Fibroblast of lung (primary cell): ENCODE results near the gene MYL10. TPM values are rescaled to one million over a fixed set of nuclear protein-coding genes. Genes with fewer than 3 reads are reported as not detected.
"Not testable (repeated sequence)": the region's sequence is repeated elsewhere in the genome, so short reads cannot be mapped to it uniquely, and the experiment has no call there.

ENCODE experiments used
- DNase-seq, 2 donors: peaks; one replicate each; pipeline versions ENCODE4 v3.0.0 to v3.0.0-alpha.2; 2010; ENCODE audit warnings: low read depth in 2 of 2
- H2AFZ ChIP-seq: 2 replicates; pipeline ENCODE4 v1.5.1; 2012; ENCODE audit warnings: low read length, control low read depth, inconsistent platforms
- H3K27ac ChIP-seq: 2 replicates; pipeline ENCODE4 v1.5.1; 2011; ENCODE audit warnings: low read length, control low read depth; ENCODE audit not compliant: insufficient read depth
- H3K27me3 ChIP-seq: 2 replicates; pipeline ENCODE4 v1.5.1; 2011; ENCODE audit warnings: mild to moderate bottlenecking, low read length; ENCODE audit not compliant: control insufficient read depth, insufficient read depth
- H3K36me3 ChIP-seq: 2 replicates; pipeline ENCODE4 v1.5.1; 2011; ENCODE audit warnings: low read length; ENCODE audit not compliant: control insufficient read depth, insufficient read depth
- H3K4me1 ChIP-seq: 2 replicates; pipeline ENCODE4 v1.5.1; 2011; ENCODE audit warnings: low read length; ENCODE audit not compliant: control insufficient read depth, insufficient read depth; ENCODE audit errors: extremely low read depth
- H3K4me2 ChIP-seq: 2 replicates; pipeline ENCODE4 v1.5.1; 2011; ENCODE audit warnings: low read length, control low read depth; ENCODE audit not compliant: insufficient read depth; ENCODE audit errors: extremely low read depth
- H3K4me3 ChIP-seq, 4 experiments: fragments of 200-600 bp in 1 of 4; sonication (generic) in 1 of 4; replicated peaks in 1 of 4; 2 replicates each; pipeline ENCODE4 v1.5.1; 2011 to 2016; ENCODE audit warnings: low read length in 4 of 4, low read depth in 3 of 4, mild to moderate bottlenecking in 3 of 4, control low read depth in 2 of 4, inconsistent platforms in 1 of 4, mixed read lengths in 1 of 4; ENCODE audit not compliant: insufficient read depth in 1 of 4; ENCODE audit errors: control extremely low read depth in 1 of 4
- H3K79me2 ChIP-seq: 2 replicates; pipeline ENCODE4 v1.5.1; 2012; ENCODE audit warnings: mild to moderate bottlenecking, low read length, inconsistent platforms; ENCODE audit not compliant: control insufficient read depth, insufficient read depth
- H3K9ac ChIP-seq: 2 replicates; pipeline ENCODE4 v1.5.1; 2011; ENCODE audit warnings: mild to moderate bottlenecking, low read length, control low read depth; ENCODE audit not compliant: insufficient read depth
- H3K9me3 ChIP-seq: 2 replicates; pipeline ENCODE4 v1.5.1; 2012; ENCODE audit warnings: low read depth, low read length; ENCODE audit not compliant: control insufficient read depth, insufficient read depth
- H4K20me1 ChIP-seq: 2 replicates; pipeline ENCODE4 v1.5.1; 2011; ENCODE audit warnings: low read length; ENCODE audit not compliant: control insufficient read depth, insufficient read depth; ENCODE audit errors: extremely low read depth
- CTCF ChIP-seq, 2 donors: IDR thresholded peaks in 1 of 2; conservative IDR thresholded peaks in 1 of 2; 1 replicate in 1 of 2; 2 replicates in 1 of 2; pipeline ENCODE4 v1.5.1; 2011 to 2012; ENCODE audit warnings: low read length in 2 of 2, control low read depth in 1 of 2, inconsistent platforms in 1 of 2, low read depth in 1 of 2, mild to moderate bottlenecking in 1 of 2
- EZH2 ChIP-seq: IDR thresholded peaks from 2 replicates; pipeline ENCODE4 v1.5.1; 2012; ENCODE audit warnings: low read length, control low read depth, mild to moderate bottlenecking; ENCODE audit errors: missing control alignments
- polyA plus RNA-seq, 2 donors: library from polyadenylated mRNA; depleted of rRNA in 1 of 2; stranded (reverse) in 1 of 2; unstranded in 1 of 2; fragments of >200 nt; gene quantifications; 2 replicates each; pipeline ENCODE4 v1.2.1, GENCODE V29; 2011 to 2012; ENCODE audit warnings: missing spikeins in 1 of 2
- total RNA-seq: library from RNA; depleted of rRNA; stranded (reverse); fragments of >200 nt; gene quantifications from 2 replicates; pipeline ENCODE4 v1.2.1, GENCODE V29; 2014

The MYL10 gene
- total and polyA plus RNA-seq, 2 donors (not counting 1 experiment from before 2014, with no cell fraction given): not detected

- TF ChIP-seq CTCF (conservative IDR thresholded peaks at IDR 0.05 in 1 of 2, IDR thresholded peaks at IDR 0.05 in 1 of 2; ENCODE audit: low read depth in 1 of 2, low read length in 2 of 2): no peak
- no peak for DNase-seq
- no peak overlapping the region for H2AFZ ChIP-seq
Measured at GRCh38 chr7:101645951-101646350, 16.9 kb upstream of the MYL10 start.

GRCh38 chr7:101644879-101645278, 15.8 kb upstream of the MYL10 start:
- Histone ChIP-seq H3K27ac (no peak overlapping the region), H3K4me2 (no peak overlapping the region), H3K27me3 (no peaks in the 10 kb centered on the region), H4K20me1 (no peaks in the 10 kb centered on the region), H3K4me1 (no peaks in the 10 kb centered on the region), H3K9ac (no peak overlapping the region), H3K36me3 (no peaks in the 10 kb centered on the region), H3K9me3 (no peaks in the 10 kb centered on the region), H3K79me2 (no peaks in the 10 kb centered on the region), H2AFZ (no peak overlapping the region), H3K4me3 (no peak overlapping the region)
- TF ChIP-seq CTCF (conservative IDR thresholded peaks at IDR 0.05 in 1 of 2, IDR thresholded peaks at IDR 0.05 in 1 of 2; ENCODE audit: low read depth in 1 of 2, low read length in 2 of 2): no peak
- TF ChIP-seq EZH2: no peak
- DNase-seq: no peak

More at GRCh38 chr7:101645951-101646350, 16.9 kb upstream of the MYL10 start:
- Histone ChIP-seq H3K9ac (no peak overlapping the region), H3K4me3 (no peak overlapping the region), H3K4me2 (no peak overlapping the region), H3K9me3 (no peaks in the 10 kb centered on the region), H3K27me3 (no peaks in the 10 kb centered on the region), H4K20me1 (no peaks in the 10 kb centered on the region), H3K4me1 (no peaks in the 10 kb centered on the region), H3K36me3 (no peaks in the 10 kb centered on the region), H3K27ac (no peak overlapping the region), H3K79me2 (no peaks in the 10 kb centered on the region)

- H3K79me2 ChIP-seq, H3K9me3 ChIP-seq, H3K27me3 ChIP-seq, H3K4me3 ChIP-seq, H3K36me3 ChIP-seq, H4K20me1 ChIP-seq, H3K4me2 ChIP-seq, H3K9ac ChIP-seq, DNase-seq, H3K27ac ChIP-seq, H3K4me1 ChIP-seq, H2AFZ ChIP-seq: not testable (repeated sequence)
Measured at GRCh38 chr7:101639127-101639526, 10.0 kb upstream of the MYL10 start.
